Activated CD4-positive, alpha-beta memory T cell treated with anti-CD3 and anti-CD28 coated beads, Interleukin-2, amount 10 ng/mL, durations not matched to agents 7 days and 5 days (primary cell): ENCODE data around the gene ATP9B. TPM values are rescaled to one million over a fixed set of nuclear protein-coding genes. Genes with fewer than 3 reads are reported as not detected.
"Not testable (repeated sequence)": the region's sequence is repeated elsewhere in the genome, so short reads cannot be mapped to it uniquely, and the experiment has no call there.

Experiments used
- CTCF ChIA-PET: fragments of 350-600 bp; sonication (Branson Sonifier 250); formaldehyde crosslinking; loops from one replicate; lab custom pipeline; 2021; ENCODE audit warnings: antibody characterized with exemption, inconsistent platforms; lab: Charles Lee
- POLR2A ChIA-PET: fragments of 350-600 bp; sonication (Branson Sonifier 250); formaldehyde crosslinking; loops from one replicate; lab custom pipeline; 2021; ENCODE audit warnings: antibody characterized with exemption; lab: Charles Lee
- DNase-seq: peaks from one replicate; pipeline ENCODE4 v3.0.0-alpha.2; 2020
- H3K27ac Mint-ChIP-seq: one replicate; pipeline ENCODE4 v1.8.0; 2021; ENCODE audit warnings: mild to moderate bottlenecking, mixed read lengths
- H3K27me3 Mint-ChIP-seq: one replicate; pipeline ENCODE4 v1.8.0; 2021; ENCODE audit warnings: mixed read lengths
- H3K36me3 Mint-ChIP-seq: one replicate; pipeline ENCODE4 v1.8.0; 2021; ENCODE audit warnings: low read depth, mixed read lengths
- H3K4me1 Mint-ChIP-seq: one replicate; pipeline ENCODE4 v1.8.0; 2021; ENCODE audit warnings: mixed read lengths
- H3K4me3 Mint-ChIP-seq: one replicate; pipeline ENCODE4 v1.8.0; 2021; ENCODE audit warnings: mild to moderate bottlenecking, mixed read lengths
- H3K9me3 Mint-ChIP-seq: one replicate; pipeline ENCODE4 v1.8.0; 2021; ENCODE audit warnings: mixed read lengths
- total RNA-seq, 2 experiments: library from RNA; stranded (reverse); gene quantifications; one replicate each; pipeline ENCODE4 v1.2.3, GENCODE V29; 2021

ATP9B gene
- total RNA-seq, 2 experiments from 2014 or later, result 25.7 to 27.2 TPM

DNA sequence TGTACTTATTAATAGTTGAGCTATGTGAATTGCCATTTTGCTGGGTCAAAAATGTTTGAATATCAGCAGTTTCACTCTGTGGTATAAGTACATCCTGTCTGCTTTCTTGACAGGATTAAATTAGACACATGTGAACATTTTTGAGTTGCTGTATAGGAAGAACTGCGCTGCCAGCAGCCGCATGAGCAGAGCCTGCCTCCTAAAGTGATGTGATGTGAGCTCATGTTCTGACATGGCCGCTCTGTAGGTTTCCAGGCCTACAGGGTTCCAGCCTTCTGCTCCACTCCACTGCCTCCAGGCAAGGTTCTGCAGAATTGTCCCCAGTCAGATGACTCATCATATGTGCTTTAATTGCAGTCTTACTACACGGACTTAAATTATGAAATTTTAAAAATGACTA is 206.8 kb downstream of the ATP9B start:
- Mint-ChIP-seq H3K9me3 (no peaks in the 10 kb centered on the region), H3K27ac (peak overlapping the region; percentile 57), H3K4me1 (peaks cover 18% of the 10 kb centered on the region), H3K27me3 (no peaks in the 10 kb centered on the region), H3K4me3 (no peak overlapping the region), H3K36me3 (peaks cover 20% of the 10 kb centered on the region)
- peak; percentile 27 for DNase-seq
- ChIA-PET CTCF (interaction anchor here (0.7 to 0.9 kb wide), 3 partner anchors 13 to 103 kb away, joined by 3 read pairs; no protein-coding TSS in a partner anchor), POLR2A (interaction anchor here (1.2 kb wide), 1 partner anchor 31 kb away, joined by 4 read pairs; no protein-coding TSS in a partner anchor)

DNA sequence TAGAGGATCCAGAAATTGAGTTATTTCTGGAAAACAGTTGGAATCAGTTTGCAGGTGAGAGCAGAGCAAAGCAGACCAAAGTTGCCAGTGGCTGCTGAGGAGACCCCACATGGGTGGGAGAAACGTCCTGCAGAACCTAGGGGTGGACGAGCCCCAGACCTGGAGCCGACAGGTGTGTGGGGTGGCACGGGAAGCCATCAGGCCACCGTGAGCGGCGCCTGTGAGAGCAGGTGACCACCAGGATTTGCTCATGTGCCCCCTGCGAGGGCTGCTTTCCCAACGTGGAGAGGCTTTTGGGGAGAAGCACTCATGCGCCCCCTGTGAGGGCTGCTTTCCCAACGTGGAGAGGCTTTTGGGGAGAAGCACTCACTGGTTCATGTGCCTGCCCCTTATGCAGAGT is 209.7 kb downstream of the ATP9B start:
- CTCF ChIA-PET, result no interaction called here
- POLR2A ChIA-PET, result no interaction called here
- no peak for DNase-seq
- Mint-ChIP-seq H3K9me3 (no peaks in the 10 kb centered on the region), H3K27me3 (no peaks in the 10 kb centered on the region), H3K36me3 (peaks cover 24% of the 10 kb centered on the region), H3K4me1 (peaks cover 20% of the 10 kb centered on the region), H3K4me3 (no peak overlapping the region), H3K27ac (no peak overlapping the region)

DNA sequence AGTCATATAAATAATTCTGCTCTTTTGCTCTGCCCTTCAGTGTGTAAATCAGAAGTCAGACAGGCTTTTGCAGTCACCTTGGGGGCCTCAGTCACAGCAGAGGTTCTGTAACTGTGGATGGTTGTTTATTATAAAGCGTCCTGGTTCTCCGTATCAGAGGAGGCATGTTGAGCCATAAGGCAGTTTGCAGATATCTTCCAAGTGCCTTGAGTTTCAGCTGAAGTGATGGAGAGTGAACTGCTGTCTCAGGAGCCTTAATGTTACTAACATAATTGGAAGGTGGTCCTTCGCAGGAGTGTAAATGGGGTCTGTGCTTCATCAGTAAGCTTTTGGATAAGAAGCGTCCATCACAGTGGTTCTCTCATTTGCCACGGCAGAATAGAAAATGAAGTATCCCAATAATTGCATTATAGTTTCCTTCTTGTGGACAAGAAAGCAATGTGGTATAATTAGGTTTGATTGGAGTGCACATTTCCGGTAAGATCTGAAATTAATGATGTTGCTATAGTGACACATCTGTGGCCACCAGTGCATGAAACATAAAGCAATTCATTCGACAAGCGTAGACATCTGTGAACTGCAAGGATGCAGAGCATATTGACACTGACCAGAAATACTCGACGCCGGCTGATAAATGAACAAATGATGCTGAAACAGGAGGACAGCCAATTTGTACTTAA is 214.1 kb downstream of the ATP9B start:
- no peaks in the 10 kb centered on the region for H3K9me3 Mint-ChIP-seq

DNA sequence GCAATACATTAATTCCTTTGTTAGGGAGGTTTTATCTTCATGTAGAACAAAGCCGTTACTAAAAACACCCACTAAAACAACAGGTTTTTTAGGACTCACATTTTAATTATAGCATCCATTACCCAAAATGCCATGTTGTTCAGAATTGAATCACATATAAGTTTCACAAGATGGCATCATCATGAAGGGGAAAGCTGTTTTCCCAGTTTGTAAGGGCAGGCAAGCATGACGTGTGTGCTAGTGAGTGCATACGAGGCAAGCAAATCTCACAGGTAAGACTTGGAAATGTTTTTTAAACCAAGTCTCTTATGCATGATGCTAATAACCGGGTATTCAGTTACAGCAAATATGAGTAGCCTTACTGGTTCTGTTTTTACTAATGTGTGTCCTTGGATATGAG is 214.7 kb downstream of the ATP9B start:
- Mint-ChIP-seq H3K36me3 (peaks cover 18% of the 10 kb centered on the region), H3K27me3 (no peaks in the 10 kb centered on the region), H3K9me3 (no peaks in the 10 kb centered on the region), H3K4me3 (no peak overlapping the region), H3K4me1 (peaks cover 2% of the 10 kb centered on the region), H3K27ac (no peak overlapping the region)
- no peak for DNase-seq
- ChIA-PET CTCF (no interaction called here), POLR2A (no interaction called here)

More for the DNA sequence above, 214.1 kb downstream of the ATP9B start:
- no peak for DNase-seq
- POLR2A ChIA-PET, result no interaction called here
- Mint-ChIP-seq H3K4me3 (no peak overlapping the region), H3K4me1 (peaks cover 2% of the 10 kb centered on the region), H3K36me3 (peaks cover 22% of the 10 kb centered on the region), H3K27me3 (no peaks in the 10 kb centered on the region), H3K27ac (no peak overlapping the region)
- CTCF ChIA-PET, result no interaction called here

DNA sequence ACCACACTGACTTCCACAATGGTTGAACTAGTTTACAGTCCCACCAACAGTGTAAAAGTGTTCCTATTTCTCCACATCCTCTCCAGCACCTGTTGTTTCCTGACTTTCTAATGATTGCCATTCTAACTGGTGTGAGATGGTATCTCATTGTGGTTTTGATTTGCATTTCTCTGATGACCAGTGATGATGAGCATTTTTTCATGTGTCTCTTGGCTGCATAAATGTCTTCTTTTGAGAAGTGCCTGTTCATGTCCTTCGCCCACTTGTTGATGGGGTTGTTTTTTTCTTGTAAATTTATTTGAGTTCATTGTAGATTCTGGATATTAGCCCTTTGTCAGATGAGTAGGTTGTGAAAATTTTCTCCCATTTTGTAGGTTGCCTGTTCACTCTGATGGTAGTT is 216.0 kb downstream of the ATP9B start:
- H3K9me3 Mint-ChIP-seq, result not testable (repeated sequence)

DNA sequence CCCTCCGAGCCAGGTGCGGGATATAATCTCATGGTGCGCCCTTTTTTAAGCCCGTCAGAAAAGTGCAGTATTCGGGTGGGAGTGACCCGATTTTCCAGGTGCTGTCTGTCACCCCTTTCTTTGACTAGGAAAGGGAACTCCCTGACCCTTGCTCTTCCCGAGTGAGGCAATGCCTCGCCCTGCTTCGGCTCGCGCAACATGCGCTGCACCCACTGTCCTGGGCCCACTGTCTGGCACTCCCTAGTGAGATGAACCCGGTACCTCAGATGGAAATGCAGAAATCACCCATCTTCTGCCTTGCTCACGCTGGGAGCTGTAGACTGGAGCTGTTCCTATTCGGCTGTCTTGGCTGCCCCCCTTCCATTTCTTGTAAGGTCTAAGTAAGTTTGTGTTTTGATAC is 221.2 kb downstream of the ATP9B start:
- H3K27ac Mint-ChIP-seq, CTCF ChIA-PET, H3K27me3 Mint-ChIP-seq, DNase-seq, H3K4me3 Mint-ChIP-seq, H3K9me3 Mint-ChIP-seq, H3K36me3 Mint-ChIP-seq, POLR2A ChIA-PET: not testable (repeated sequence)
- H3K4me1 Mint-ChIP-seq, result peaks cover 11% of the 10 kb centered on the region

More for the DNA sequence above, 216.0 kb downstream of the ATP9B start:
- H3K4me1 Mint-ChIP-seq, POLR2A ChIA-PET, H3K27me3 Mint-ChIP-seq, DNase-seq, H3K4me3 Mint-ChIP-seq, H3K27ac Mint-ChIP-seq, CTCF ChIA-PET: not testable (repeated sequence)
- peaks cover 18% of the 10 kb centered on the region for H3K36me3 Mint-ChIP-seq

DNA sequence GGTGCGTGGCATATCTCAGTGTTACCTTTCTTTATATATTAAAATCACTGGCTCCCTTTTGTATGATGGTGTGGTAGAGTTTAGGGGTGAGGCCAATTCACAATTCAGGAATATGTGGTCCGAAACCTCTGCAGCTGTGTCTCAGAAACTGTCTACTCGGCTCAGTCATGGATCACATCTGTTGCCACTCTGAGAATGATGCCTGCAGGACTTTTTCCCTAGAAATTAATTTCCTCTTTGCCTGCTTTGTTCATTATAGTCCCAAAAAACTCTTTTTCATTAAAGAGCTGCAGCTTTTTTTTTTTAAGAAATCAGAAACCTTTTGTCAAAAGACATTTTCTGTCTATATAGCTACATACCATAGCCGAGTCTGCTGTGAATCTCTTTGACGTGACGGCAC is 221.7 kb downstream of the ATP9B start:
- CTCF ChIA-PET, result no interaction called here
- peaks cover 4% of the 10 kb centered on the region for H3K36me3 Mint-ChIP-seq
- no peak for DNase-seq
- no peak overlapping the region for H3K4me3 Mint-ChIP-seq
- no peaks in the 10 kb centered on the region for H3K27me3 Mint-ChIP-seq
- POLR2A ChIA-PET, result no interaction called here
- no peak overlapping the region for H3K27ac Mint-ChIP-seq
- H3K4me1 Mint-ChIP-seq, result peaks cover 11% of the 10 kb centered on the region
- no peaks in the 10 kb centered on the region for H3K9me3 Mint-ChIP-seq

DNA sequence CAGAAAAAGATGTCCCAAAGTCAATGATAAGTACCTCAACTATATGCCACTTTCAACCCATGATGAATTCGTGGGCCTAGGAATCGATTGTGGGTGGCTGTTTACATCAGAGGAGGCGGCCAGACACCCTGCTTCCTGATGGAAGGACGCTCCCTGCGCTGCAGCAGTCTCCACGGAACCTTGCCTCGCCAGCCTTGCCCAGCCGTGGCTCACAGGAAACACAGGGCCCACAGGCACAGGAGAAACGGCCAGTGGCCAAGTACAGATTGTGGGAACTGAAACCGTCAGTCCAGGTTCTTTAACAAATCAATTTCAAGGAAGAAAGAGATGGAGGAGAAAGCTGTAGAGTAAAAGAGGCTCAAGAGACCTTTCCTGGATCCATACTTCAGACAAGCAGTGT is 225.0 kb downstream of the ATP9B start:
- Mint-ChIP-seq H3K9me3 (no peaks in the 10 kb centered on the region), H3K4me1 (peaks cover 11% of the 10 kb centered on the region), H3K27me3 (no peaks in the 10 kb centered on the region), H3K36me3 (peaks cover 4% of the 10 kb centered on the region), H3K4me3 (no peak overlapping the region), H3K27ac (no peak overlapping the region)
- CTCF ChIA-PET, result interaction anchor here (1.1 kb wide), 1 partner anchor 24 kb away, joined by 3 read pairs; no protein-coding TSS in a partner anchor
- DNase-seq, result no peak
- POLR2A ChIA-PET, result no interaction called here

DNA sequence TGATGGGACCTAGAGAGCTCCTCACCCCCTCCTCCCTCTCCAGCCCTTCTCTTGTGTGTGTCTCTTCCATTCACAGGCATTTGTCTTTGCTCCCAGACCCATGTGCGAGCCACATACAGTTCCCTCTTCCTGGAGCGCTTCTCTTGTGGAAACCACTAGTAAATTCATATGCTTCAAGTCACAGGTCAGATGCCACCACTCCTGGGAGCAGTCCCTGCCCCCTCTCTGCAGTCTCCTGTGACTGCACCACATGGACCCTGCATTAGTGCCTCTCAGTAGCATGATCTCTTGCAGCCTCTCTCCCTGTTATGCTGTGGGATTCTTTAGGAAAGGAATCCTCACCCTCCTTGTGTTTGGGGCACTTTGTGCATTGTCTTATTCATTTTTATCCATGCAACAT is 230.1 kb downstream of the ATP9B start:
- Mint-ChIP-seq H3K4me3 (no peak overlapping the region), H3K27me3 (no peaks in the 10 kb centered on the region), H3K36me3 (no peaks in the 10 kb centered on the region), H3K4me1 (no peaks in the 10 kb centered on the region), H3K27ac (no peak overlapping the region), H3K9me3 (no peaks in the 10 kb centered on the region)
- DNase-seq, result no peak
- ChIA-PET CTCF (no interaction called here), POLR2A (no interaction called here)

DNA sequence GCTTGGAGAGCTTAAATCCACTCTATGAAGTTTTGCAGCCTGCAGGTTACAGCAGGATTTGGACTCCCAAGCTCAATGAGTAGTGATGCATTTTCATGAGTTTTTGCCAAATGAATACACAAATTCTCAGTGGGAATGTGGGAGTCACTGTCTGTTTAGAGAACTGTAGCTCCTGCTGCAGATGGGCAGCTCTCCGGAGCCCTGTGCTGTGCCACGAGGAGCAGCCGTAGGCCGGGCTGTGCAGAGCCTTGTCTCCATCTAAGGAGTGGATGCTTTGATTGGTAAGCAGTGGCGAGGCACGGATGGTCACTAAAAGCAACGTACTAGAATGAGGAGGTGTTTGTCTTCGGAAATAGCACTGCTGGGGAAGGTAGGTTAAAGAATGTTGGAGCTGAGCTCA is 230.5 kb downstream of the ATP9B start:
- no peaks in the 10 kb centered on the region for H3K27me3 Mint-ChIP-seq
- H3K36me3 Mint-ChIP-seq, result no peaks in the 10 kb centered on the region
- H3K27ac Mint-ChIP-seq, result no peak overlapping the region
- ChIA-PET CTCF (no interaction called here), POLR2A (no interaction called here)
- no peak for DNase-seq
- H3K9me3 Mint-ChIP-seq, result no peaks in the 10 kb centered on the region
- H3K4me1 Mint-ChIP-seq, result no peaks in the 10 kb centered on the region
- no peak overlapping the region for H3K4me3 Mint-ChIP-seq

DNA sequence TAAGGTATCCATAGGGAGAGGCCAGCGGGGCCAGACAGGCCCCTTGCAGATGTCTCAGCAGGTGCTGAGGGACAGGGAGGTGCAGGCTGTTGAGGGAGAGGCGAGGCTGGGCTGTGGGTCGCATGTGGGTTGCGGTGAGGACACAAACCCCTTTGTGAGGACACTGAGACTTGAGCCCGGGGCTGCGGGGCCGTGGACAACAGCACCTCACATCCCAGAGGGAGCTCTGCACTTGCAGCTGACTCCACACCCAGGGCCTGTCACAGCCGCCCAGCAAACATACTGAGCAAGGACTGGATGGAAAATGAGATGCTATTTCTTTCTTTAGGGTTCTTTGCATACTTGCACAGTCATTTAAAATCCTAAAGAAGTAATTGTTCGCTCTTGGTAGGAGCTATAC is 231.2 kb downstream of the ATP9B start:
- H3K27ac Mint-ChIP-seq, result no peak overlapping the region
- no peak overlapping the region for H3K4me3 Mint-ChIP-seq
- DNase-seq, result no peak
- H3K36me3 Mint-ChIP-seq, result no peaks in the 10 kb centered on the region
- no peaks in the 10 kb centered on the region for H3K9me3 Mint-ChIP-seq
- H3K27me3 Mint-ChIP-seq, result no peaks in the 10 kb centered on the region
- ChIA-PET CTCF (no interaction called here), POLR2A (no interaction called here)
- no peaks in the 10 kb centered on the region for H3K4me1 Mint-ChIP-seq

DNA sequence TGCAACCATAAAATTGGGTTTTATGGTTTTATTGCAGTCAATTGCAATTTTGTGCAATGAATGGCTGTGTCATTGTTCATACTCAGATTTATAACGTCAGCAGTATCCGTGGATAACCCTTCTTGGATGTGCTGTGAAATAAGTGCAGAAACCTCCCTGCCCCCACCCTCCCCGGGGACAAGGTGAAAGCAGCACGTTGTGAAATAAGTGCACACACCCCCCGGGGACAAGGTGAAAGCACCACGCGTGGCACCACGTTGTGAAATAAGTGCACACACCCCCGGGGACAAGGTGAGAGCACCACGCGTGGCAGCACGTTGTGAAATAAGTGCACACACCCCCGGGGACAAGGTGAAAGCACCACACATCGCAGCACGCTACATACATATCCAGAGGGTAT is 232.9 kb downstream of the ATP9B start:
- DNase-seq, result no peak
- no peaks in the 10 kb centered on the region for H3K9me3 Mint-ChIP-seq
- peaks cover 2% of the 10 kb centered on the region for H3K36me3 Mint-ChIP-seq
- ChIA-PET POLR2A (no interaction called here), CTCF (no interaction called here)
- H3K4me1 Mint-ChIP-seq, result no peaks in the 10 kb centered on the region
- no peaks in the 10 kb centered on the region for H3K27me3 Mint-ChIP-seq
- no peak overlapping the region for H3K27ac Mint-ChIP-seq
- H3K4me3 Mint-ChIP-seq, result no peak overlapping the region

DNA sequence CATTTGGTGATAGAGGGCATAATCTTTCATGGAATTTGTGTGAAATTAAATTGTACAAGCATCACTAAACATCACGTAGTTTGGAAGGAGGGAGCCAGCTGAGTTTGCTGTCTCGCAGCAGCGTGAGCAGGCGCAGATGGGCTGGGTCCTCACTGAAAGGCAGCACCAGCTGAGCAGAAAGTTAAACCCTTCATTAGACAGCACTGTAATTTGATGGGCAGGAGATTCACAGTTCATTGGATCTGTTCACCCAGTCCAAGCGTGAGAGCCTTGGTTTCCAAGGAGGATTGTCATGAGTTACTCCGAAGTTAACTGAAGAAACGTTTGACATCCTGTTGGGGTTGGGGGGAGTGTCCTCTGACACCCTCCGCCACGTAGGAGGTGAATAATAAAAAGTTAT is 236.7 kb downstream of the ATP9B start:
- Mint-ChIP-seq H3K36me3 (peaks cover 4% of the 10 kb centered on the region), H3K9me3 (no peaks in the 10 kb centered on the region), H3K4me3 (no peak overlapping the region), H3K4me1 (no peaks in the 10 kb centered on the region), H3K27me3 (no peaks in the 10 kb centered on the region), H3K27ac (no peak overlapping the region)
- DNase-seq, result no peak
- POLR2A ChIA-PET, result no interaction called here
- CTCF ChIA-PET, result no interaction called here
